WERI-Rb-1 (cell line): ENCODE measurements around the gene TIMP2.

Experiments used
- DNase-seq: peaks from one replicate; pipeline ENCODE4 v3.0.0-alpha.2; 2020
- H3K27ac ChIP-seq: fragments of 250-450 bp; sonication (Bioruptor Pico); 2 replicates; pipeline ENCODE4 v1.5.1; 2020; ENCODE audit warnings: mild to moderate bottlenecking, moderate library complexity
- H3K27me3 ChIP-seq: fragments of 250-450 bp; sonication (Bioruptor Pico); 2 replicates; pipeline ENCODE4 v1.5.1; 2021; ENCODE audit warnings: mild to moderate bottlenecking, low read depth, moderate library complexity; ENCODE audit not compliant: insufficient read depth, severe bottlenecking
- H3K36me3 ChIP-seq: fragments of 250-450 bp; sonication (Bioruptor Pico); 2 replicates; pipeline ENCODE4 v1.5.1; 2020; ENCODE audit warnings: mild to moderate bottlenecking, moderate library complexity
- H3K4me3 ChIP-seq: 2 replicates; pipeline ENCODE4 v1.5.1; 2011; ENCODE audit warnings: low read depth, mild to moderate bottlenecking, control low read depth, low read length
- H3K9me3 ChIP-seq: fragments of 250-450 bp; sonication (Bioruptor Pico); 2 replicates; pipeline ENCODE4 v1.5.1; 2021; ENCODE audit warnings: mild to moderate bottlenecking, moderate library complexity; ENCODE audit not compliant: severe bottlenecking
- CTCF ChIP-seq: IDR thresholded peaks from 2 replicates; pipeline ENCODE4 v1.5.1; 2011; ENCODE audit warnings: low read depth, mild to moderate bottlenecking, control low read depth, inconsistent platforms, low read length

Gene TIMP2, protein sequence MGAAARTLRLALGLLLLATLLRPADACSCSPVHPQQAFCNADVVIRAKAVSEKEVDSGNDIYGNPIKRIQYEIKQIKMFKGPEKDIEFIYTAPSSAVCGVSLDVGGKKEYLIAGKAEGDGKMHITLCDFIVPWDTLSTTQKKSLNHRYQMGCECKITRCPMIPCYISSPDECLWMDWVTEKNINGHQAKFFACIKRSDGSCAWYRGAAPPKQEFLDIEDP

GRCh38 chr17:78925234-78925633 is at the start of gene TIMP2:
TIMP2 (minus strand) TSS chr17:78925387; CDS start chr17:78925088, 299 bp downstream.
- peak; percentile 96 for DNase-seq
- peak within 1 kb of the TSS; percentile 68 for H3K4me3 ChIP-seq
- H3K36me3 ChIP-seq, result peaks cover 14% of the 10 kb centered on the region
- H3K27ac ChIP-seq, result peak within 1 kb of the TSS; percentile 95
- H3K9me3 ChIP-seq, result no peaks in the 10 kb centered on the region
- TF ChIP-seq CTCF, result peak; percentile 36; the same call in 1 of the 2 replicates
- H3K27me3 ChIP-seq, result no peaks in the 10 kb centered on the region

DNA sequence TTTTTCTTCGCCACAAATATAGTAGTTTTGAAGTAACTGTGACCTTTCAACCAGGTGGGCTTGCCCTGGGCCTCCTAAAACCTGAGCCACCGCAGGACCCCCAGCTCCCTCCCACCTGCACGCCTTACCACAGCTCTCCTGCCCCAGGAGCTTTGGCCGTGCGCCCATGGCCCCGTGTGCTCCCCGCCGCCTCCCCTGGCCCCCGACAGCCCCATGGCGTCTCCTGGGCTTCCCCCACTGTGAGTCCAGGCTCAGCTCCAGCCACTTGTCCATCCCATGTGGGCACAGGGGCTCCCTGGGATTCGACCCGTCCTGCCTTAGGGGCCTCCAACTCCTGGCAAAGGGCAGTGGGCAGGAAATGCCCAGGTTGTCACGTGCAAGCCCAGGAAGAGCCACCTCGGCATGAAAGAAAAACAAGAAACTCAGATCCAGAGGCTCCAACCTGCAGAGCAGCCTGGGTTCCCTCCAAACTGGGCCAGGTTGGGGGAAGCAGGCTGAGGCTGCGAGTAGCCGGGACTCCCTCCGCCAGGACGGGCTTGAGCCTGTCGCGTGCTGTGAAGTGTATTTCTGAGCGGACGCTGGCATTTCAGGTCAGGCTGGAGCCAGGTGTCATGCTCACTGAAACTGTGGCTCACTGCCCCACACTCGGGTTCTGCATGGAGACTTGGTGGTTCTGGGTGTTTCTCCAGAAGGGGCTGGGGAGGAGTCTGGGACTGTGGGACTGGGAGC is 48.8 kb upstream of the TIMP2 start:
- Histone ChIP-seq H3K4me3 (no peak overlapping the region), H3K36me3 (no peaks in the 10 kb centered on the region), H3K27ac (peak overlapping the region; percentile 78), H3K27me3 (no peaks in the 10 kb centered on the region), H3K9me3 (no peaks in the 10 kb centered on the region)
- TF ChIP-seq CTCF, result no peak
- no peak for DNase-seq

- peak; percentile 53 for DNase-seq
Measured at GRCh38 chr17:78973196-78973595, 48.0 kb upstream of the TIMP2 start.

DNA sequence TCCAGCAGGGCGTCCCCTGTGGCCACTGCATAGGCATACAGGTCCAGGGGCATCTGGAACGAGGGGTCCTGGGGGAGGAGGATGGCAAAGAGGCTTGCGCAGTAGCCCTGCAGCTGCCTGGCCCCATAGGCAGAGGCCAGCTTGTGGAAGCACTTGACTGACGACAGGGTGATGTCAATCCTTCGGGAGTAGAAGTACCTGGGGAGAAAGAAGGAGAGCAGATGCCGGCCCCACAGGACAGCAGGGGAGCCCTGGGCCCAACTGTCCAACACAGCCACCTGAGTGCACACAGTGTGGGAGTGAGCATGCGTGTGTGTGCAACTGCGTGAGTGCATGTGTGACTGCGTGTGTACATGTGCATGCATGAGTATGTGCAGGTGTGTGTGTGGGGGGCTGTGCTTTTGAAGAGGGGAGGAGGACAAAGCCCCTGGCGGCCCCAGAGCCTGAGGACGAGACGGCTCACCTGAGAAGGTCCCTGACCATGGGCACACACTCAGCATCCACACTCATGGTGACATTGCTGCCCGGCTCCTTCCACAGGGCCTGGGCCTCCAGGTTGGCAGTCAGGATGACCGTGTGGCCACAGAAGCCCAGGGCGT is 47.4 kb upstream of the TIMP2 start:
- peak; percentile 28; the same call in 1 of the 2 replicates for TF ChIP-seq CTCF
- Histone ChIP-seq H3K27me3 (no peaks in the 10 kb centered on the region), H3K36me3 (no peaks in the 10 kb centered on the region), H3K9me3 (no peaks in the 10 kb centered on the region), H3K27ac (peak overlapping the region; percentile 31), H3K4me3 (no peak overlapping the region)
- no peak for DNase-seq

More at GRCh38 chr17:78973196-78973595, 48.0 kb upstream of the TIMP2 start:
- no peaks in the 10 kb centered on the region for H3K9me3 ChIP-seq
- TF ChIP-seq CTCF, result no peak
- H3K36me3 ChIP-seq, result no peaks in the 10 kb centered on the region
- peak overlapping the region; percentile 11 for H3K27ac ChIP-seq
- H3K27me3 ChIP-seq, result no peaks in the 10 kb centered on the region
- H3K4me3 ChIP-seq, result no peak overlapping the region

DNA sequence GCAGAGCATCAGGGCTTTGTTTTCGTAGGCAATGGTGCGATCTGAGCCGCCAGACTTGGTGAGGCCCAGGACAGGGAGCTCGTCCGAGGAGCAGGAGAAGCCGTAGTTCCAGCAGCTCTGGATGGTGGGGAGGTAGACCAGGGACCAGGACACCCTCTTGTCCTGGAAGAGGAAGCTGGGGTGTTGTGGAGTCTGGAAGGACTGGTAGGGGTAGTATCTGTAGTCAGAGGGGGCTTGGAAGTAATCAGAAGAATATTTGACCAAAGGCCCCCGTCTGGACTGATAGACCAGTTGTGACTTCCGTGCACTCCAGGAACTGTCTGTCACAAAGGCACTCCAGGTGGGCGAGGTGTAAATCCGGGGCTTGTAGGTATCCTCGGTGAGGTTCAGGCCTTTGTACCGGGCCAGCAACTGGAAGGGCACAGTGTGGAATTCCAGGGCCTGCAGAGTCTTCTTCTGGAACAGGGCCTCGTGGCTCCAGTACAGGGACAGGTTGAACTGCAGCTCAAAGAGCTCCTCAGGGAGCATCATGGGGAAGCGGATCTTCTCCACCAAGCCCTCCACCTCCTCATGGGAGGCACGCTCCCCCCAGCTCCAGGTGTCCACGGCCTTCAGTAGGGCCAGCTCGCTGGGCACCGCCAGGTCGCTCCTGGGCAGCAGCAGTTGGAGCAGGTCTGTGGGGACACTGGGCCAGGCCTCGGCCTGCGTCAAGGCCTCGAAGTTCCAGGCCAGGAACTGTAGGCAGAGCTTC is 46.7 kb upstream of the TIMP2 start:
- no peaks in the 10 kb centered on the region for H3K9me3 ChIP-seq

More for the DNA sequence above, 46.7 kb upstream of the TIMP2 start:
- Histone ChIP-seq H3K36me3 (no peaks in the 10 kb centered on the region), H3K27me3 (no peaks in the 10 kb centered on the region), H3K4me3 (no peak overlapping the region), H3K27ac (peak overlapping the region; percentile 31)
- DNase-seq, result no peak
- TF ChIP-seq CTCF, result no peak
